HG03575 (cell line): ENCODE data around the gene ZFR.
"Not testable (repeated sequence)": the region's sequence is repeated elsewhere in the genome, so short reads cannot be mapped to it uniquely, and the experiment has no call there.

Experiments used
- ATAC-seq: cut with Tn5 transposase; IDR thresholded peaks from one replicate; pipeline ENCODE4 v1.9.1; 2021; ENCODE audit not compliant: unreplicated experiment, insufficient number of reproducible peaks, low FRiP score; ENCODE audit errors: extremely low read depth

The ZFR gene

DNA sequence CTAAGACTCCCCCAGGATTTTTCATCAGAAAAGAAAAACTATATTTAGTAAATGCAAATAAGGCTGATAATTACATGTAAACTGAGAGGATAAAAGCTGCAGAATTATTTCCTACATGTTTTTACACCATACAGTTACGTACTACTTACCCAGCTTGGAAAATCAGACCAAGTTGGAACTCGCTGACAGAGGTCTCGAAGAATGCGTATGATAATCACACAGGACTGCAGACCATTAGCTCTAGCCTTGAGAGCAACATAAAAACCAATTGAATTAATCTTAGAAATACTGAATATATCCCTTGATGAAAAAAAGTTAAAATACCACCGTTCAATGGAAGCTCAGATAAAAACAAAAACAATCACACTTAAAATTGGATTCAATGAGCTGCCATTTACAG, 65.6 kb downstream of the ZFR start:
- ATAC-seq: no peak

DNA sequence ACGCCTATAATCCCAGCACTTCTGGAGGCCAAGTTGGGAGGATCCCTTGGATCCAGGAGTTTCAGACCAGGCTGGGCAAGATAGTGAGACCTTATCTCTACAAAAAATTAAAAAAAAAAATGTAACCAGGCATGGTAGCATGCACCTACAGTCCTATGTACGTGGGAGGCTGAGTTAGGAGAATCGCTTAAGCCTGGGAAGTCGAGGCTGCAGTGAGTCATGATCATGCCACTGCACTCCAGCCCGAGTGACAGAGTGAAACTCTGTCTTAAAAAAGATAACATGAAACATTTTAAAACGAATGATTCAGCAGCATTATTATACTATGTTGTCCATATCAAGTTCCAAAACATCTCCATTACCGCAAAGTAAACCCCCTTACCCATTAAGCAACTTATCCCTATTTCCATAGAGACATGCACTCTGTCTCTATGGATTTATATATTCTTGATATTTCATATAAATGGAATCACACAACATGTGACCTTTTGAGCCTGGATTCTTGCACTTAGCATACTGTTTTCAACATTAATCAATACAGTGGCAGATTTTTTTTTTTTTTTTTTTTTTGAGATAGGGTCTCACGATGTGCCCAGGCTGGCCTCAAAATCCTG, 74.9 kb downstream of the ZFR start:
- no peak for ATAC-seq

GRCh38 chr5:32369032-32369431, 75.5 kb downstream of the ZFR start:
- no peak for ATAC-seq

DNA sequence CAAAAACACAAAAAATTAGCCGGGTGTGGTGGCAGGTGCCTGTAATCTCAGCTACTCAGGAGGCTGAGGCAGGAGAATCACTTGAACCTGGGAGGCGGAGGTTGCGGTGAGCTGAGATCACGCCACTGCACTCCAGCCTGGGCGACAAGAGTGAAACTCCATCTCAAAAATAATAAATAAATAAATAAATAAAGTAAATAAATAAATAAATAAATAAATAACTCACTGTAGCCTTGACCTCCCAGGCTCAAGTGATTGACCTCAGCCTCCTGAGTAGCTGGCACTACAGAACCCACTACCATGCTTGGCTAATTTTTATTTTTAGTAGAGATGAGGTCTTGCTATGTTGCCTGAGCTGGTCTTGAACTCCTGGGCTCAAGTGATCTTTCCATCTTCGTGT, 77.3 kb downstream of the ZFR start:
- not testable (repeated sequence) for ATAC-seq

DNA sequence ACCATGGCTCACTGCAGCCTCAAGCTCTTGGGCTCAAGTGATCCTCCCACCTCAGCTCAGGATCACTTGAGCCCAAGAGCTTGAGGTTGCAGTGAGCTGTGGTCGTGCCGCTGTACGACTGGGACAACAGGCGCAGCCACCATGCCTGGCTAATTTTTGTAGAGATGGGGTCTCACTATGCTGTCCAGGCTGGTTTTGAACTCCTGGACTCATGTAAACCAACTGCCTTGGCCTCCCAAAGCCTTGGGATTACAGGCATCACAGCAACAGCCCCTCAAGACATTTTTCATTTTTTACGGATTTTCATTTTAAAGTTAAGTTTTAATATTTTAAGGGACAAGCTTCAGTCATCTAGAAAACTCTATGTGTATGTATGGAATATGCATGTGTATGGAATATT, 78.9 kb downstream of the ZFR start:
- no peak for ATAC-seq

DNA sequence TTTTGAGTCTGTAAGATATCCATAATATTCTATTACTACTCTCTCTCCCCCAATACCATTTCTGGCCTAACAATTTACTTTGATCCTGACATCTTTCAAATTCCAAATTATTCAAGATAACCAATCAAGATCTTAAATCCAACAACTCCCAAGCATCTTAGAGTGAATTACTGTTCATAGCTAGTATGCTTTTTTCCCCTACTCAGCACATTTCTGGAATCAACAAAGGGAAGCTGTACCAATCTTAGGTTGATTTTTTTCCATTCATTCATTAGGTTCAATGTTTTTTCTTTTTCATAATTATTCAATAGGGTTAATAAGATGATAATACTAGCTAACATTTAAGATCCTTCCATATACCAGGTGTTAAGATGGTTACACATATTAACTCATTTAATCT, 81.5 kb downstream of the ZFR start:
- ATAC-seq: no peak

GRCh38 chr5:32362527-32362926, 82.0 kb downstream of the ZFR start:
- no peak for ATAC-seq

GRCh38 chr5:32360906-32361305, 83.6 kb downstream of the ZFR start:
- ATAC-seq: no peak

GRCh38 chr5:32358611-32359010, 85.9 kb downstream of the ZFR start:
- ATAC-seq: no peak

DNA sequence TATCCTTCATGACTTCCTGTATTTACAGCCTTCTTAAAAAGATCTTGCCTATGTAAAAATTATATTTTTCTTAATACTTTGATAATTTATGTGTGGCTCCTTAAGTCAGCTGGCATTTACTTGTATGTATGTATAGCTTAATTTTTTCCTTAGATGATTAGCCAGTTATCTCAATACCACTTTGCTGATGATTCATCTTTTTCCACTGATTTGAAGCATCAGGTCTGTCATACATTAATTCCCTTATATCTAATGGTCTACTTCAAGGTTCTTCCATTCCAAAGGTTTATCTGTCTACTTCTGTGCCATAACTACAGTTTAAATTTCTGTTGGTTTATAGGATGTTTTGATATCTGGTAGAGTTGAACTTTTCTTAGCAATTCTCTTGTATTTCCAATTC, 86.9 kb downstream of the ZFR start:
- no peak for ATAC-seq

GRCh38 chr5:32355686-32356085, 88.9 kb downstream of the ZFR start:
- no peak for ATAC-seq

DNA sequence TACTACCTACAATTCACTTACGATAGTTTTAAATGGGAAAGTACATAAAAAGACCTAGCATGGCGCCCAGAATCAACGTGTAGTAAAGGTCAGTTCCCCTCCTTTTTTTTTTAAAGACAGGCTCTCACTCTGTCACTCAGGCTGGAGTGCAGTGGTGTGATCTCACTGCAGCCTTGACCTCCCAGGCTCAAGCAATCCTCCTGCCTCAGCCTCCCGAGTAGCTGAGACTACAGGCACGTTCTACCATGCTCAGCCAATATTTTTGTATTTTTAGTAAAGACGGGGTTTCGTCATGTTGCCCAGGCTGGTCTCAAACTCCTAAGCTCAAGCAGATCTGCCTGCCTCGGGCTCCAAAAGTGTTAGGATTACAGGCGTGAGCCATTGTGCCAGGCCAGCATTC, 91.1 kb downstream of the ZFR start:
- no peak for ATAC-seq

- ATAC-seq: no peak
These were observed 91.9 kb downstream of the ZFR start for GRCh38 chr5:32352685-32353084.

GRCh38 chr5:32346869-32347268, 97.7 kb downstream of the ZFR start:
- ATAC-seq: no peak

DNA sequence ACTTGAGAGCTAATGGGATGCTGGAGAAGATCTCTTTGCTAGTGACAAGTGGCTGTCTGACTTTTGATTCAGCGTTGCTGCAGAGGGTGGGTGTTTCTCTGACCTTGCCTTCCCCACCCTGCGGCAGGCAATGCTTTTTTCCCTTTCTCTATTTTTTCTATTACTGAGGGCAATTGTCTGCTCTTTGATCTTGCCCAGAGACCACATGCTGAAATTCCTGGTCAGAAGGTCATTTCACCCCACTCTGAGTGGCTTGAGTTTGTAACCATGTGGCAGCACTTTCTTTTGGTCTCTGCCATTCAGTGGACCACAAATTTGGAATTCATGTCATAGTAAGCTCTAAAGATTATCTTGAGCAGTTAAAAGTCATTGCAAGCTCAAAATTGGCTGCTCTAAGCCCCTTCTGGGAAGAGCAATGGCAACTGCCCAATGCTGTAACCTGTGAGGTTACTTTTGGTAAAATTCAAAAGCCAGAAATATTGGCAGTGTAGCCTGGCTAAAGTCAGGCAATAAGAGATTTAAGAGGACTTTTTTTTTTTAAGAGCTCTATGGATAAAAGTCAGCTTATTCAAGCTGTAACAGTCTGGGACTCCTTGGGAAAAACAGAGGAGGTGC, 101.4 kb downstream of the ZFR start:
- ATAC-seq: no peak

- no peak for ATAC-seq
These were observed 101.9 kb downstream of the ZFR start for GRCh38 chr5:32342656-32343055.

GRCh38 chr5:32339878-32340277, 104.7 kb downstream of the ZFR start:
- no peak for ATAC-seq

GRCh38 chr5:32339198-32339597, 105.3 kb downstream of the ZFR start:
- ATAC-seq: no peak

- no peak for ATAC-seq
These were observed 111.6 kb downstream of the ZFR start for GRCh38 chr5:32332966-32333365.

GRCh38 chr5:32332361-32332760, 112.2 kb downstream of the ZFR start:
- no peak for ATAC-seq

DNA sequence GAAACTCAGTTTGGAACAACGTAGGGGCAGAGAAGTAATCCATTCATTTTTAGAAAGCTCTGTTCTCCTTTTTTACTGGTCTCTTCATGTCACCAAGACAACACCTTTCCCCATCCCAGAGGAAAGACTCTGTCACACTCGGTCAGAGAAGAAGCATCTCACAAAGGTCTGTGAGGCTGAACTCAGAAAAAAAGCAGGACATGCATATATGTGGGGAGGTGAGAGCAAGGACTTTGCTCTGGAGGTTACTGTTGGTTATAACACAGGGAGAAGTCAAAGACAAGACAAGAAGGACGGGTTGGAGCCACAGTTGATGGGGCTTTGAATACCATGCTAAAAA, 112.6 kb downstream of the ZFR start:
- ATAC-seq: no peak
